B cell (primary cell): ENCODE results near the gene COPA. TPM values are rescaled to one million over a fixed set of nuclear protein-coding genes. Genes with fewer than 3 reads are reported as not detected.

Experiments used
- ATAC-seq: fragments of 200-7000 bp; cut with Tn5 transposase; one replicate; pipeline ENCODE4 v1.10.0; 2021; ENCODE audit warnings: low read depth, mild to moderate bottlenecking, moderate number of reproducible peaks, moderate library complexity
- CTCF ChIA-PET: fragments of 350-600 bp; sonication (Branson Sonifier 250); formaldehyde crosslinking; loops from one replicate; lab custom pipeline; 2021; ENCODE audit warnings: antibody characterized with exemption, inconsistent platforms; lab: Charles Lee
- POLR2A ChIA-PET: fragments of 350-600 bp; sonication (Branson Sonifier 250); formaldehyde crosslinking; loops from one replicate; lab custom pipeline; 2021; ENCODE audit warnings: antibody characterized with exemption; lab: Charles Lee
- DNase-seq: peaks from one replicate; pipeline ENCODE4 v3.0.0; 2013
- H2AFZ ChIP-seq: 2 replicates; pipeline ENCODE4 v1.6.1; 2012; ENCODE audit warnings: mild to moderate bottlenecking, low read depth, low read length; ENCODE audit not compliant: insufficient read depth, poor library complexity, severe bottlenecking
- H3K27ac ChIP-seq, 2 donors: 1 replicate in 1 of 2; 2 replicates in 1 of 2; pipeline ENCODE4 v1.5.1; 2012 to 2013; ENCODE audit warnings: low read length in 2 of 2, mild to moderate bottlenecking in 2 of 2, moderate library complexity in 1 of 2
- H3K27me3 ChIP-seq, 4 experiments: fragments of 200-600 bp in 1 of 4; sonication (generic) in 1 of 4; replicated peaks in 1 of 4; 1 replicate in 2 of 4; 2 replicates in 2 of 4; pipeline versions ENCODE4 v1.6.1 to v1.7.0; 2013 to 2016; ENCODE audit warnings: low read length in 3 of 4, mild to moderate bottlenecking in 2 of 4, mixed read lengths in 1 of 4, moderate library complexity in 1 of 4; ENCODE audit not compliant: insufficient read depth in 4 of 4, control insufficient read depth in 3 of 4; ENCODE audit errors: control extremely low read depth in 1 of 4
- H3K36me3 ChIP-seq, 2 experiments: replicated peaks in 1 of 2; 1 replicate in 1 of 2; 2 replicates in 1 of 2; pipeline versions ENCODE4 v1.6.1 to v1.7.1; 2013; ENCODE audit warnings: low read length in 1 of 2; ENCODE audit not compliant: insufficient read depth in 2 of 2, control insufficient read depth in 1 of 2; ENCODE audit errors: control extremely low read depth in 1 of 2, extremely low read depth in 1 of 2
- H3K4me1 ChIP-seq, 2 donors: fragments of 200-600 bp in 1 of 2; sonication (generic) in 1 of 2; 1 replicate in 1 of 2; 2 replicates in 1 of 2; pipeline versions ENCODE4 v1.5.1 to v1.6.1; 2013 to 2017; ENCODE audit warnings: low read length in 2 of 2; ENCODE audit not compliant: control insufficient read depth in 2 of 2, insufficient read depth in 2 of 2
- H3K4me2 ChIP-seq: replicated peaks from 2 replicates; pipeline ENCODE3; 2012; ENCODE audit warnings: mild to moderate bottlenecking, low read depth, low read length; ENCODE audit not compliant: poor library complexity, severe bottlenecking
- H3K4me3 ChIP-seq, 5 experiments: fragments of 200-600 bp in 1 of 5; sonication (generic) in 1 of 5; 1 replicate in 3 of 5; 2 replicates in 2 of 5; pipeline versions ENCODE4 v1.5.1 to v1.7.0; 2011 to 2016; ENCODE audit warnings: low read length in 4 of 5, mild to moderate bottlenecking in 4 of 5, low read depth in 2 of 5, control low read depth in 1 of 5, moderate library complexity in 1 of 5; ENCODE audit not compliant: insufficient read depth in 1 of 5; ENCODE audit errors: control extremely low read depth in 1 of 5, extremely low read depth in 1 of 5
- H3K79me2 ChIP-seq: fragments of 200-600 bp; sonication (generic); one replicate; pipeline ENCODE4 v1.6.0; 2016; ENCODE audit warnings: low read length; ENCODE audit not compliant: control insufficient read depth, insufficient read depth
- H3K9ac ChIP-seq: fragments of 200-600 bp; sonication (generic); 2 replicates; pipeline ENCODE4 v1.6.1; 2017; ENCODE audit warnings: mild to moderate bottlenecking, low read length, moderate library complexity
- H3K9me3 ChIP-seq, 3 donors: one replicate each; pipeline versions ENCODE4 v1.6.1 to v1.7.1; 2013; ENCODE audit warnings: low read length in 2 of 3; ENCODE audit not compliant: control insufficient read depth in 2 of 3, insufficient read depth in 1 of 3; ENCODE audit errors: control extremely low read depth in 1 of 3
- H4K20me1 ChIP-seq: 2 replicates; pipeline ENCODE4 v1.6.0; 2012; ENCODE audit warnings: mild to moderate bottlenecking, low read length; ENCODE audit not compliant: insufficient read depth, control insufficient read depth, poor library complexity, severe bottlenecking
- H3K27ac Mint-ChIP-seq: one replicate; pipeline ENCODE4 v1.8.0; 2021; ENCODE audit warnings: mixed read lengths
- H3K27me3 Mint-ChIP-seq: one replicate; pipeline ENCODE4 v1.8.0; 2021; ENCODE audit warnings: mixed read lengths
- H3K4me1 Mint-ChIP-seq: one replicate; pipeline ENCODE4 v1.8.0; 2021; ENCODE audit warnings: mixed read lengths
- H3K4me3 Mint-ChIP-seq: one replicate; pipeline ENCODE4 v1.8.0; 2021; ENCODE audit warnings: mixed read lengths
- H3K9me3 Mint-ChIP-seq: one replicate; pipeline ENCODE4 v1.8.0; 2022; ENCODE audit warnings: mixed read lengths; ENCODE audit not compliant: insufficient read depth
- CTCF ChIP-seq: fragments of 200-600 bp; IDR thresholded peaks from one replicate; pipeline ENCODE4 v1.8.0; 2022; ENCODE audit warnings: antibody characterized with exemption, mild to moderate bottlenecking
- EZH2 ChIP-seq: IDR thresholded peaks from 2 replicates; pipeline ENCODE4 v1.6.1; 2012; ENCODE audit warnings: borderline replicate concordance, low read depth, mild to moderate bottlenecking, moderate library complexity, low read length; ENCODE audit not compliant: insufficient read depth, poor library complexity, severe bottlenecking
- WGBS: methylation state at CpG from one replicate; pipeline ENCODE4 v1.1.5; 2013; ENCODE audit warnings: missing lambda C conversion rate; ENCODE audit not compliant: insufficient coverage; 5-methylcytosine and 5-hydroxymethylcytosine counted together
- intact Hi-C: fragments of 100-400 bp; cut with micrococcal nuclease; formaldehyde crosslinking; loops from one replicate; pipeline ENCODE4 v1.10.0; 2022
- polyA plus RNA-seq: library from polyadenylated mRNA; depleted of rRNA; stranded (reverse); fragments of >200 nt; gene quantifications from 2 replicates; pipeline ENCODE4 v1.2.3, GENCODE V29; 2012
- total RNA-seq, 2 donors: library from RNA; stranded (reverse); fragments of 120-200 nt in 1 of 2; gene quantifications; 1 replicate in 1 of 2; 2 replicates in 1 of 2; pipeline versions ENCODE4 v1.2.3 to v1.2.4, GENCODE V29; 2013 to 2022

Gene COPA
- total and polyA plus RNA-seq, 2 donors (not counting 1 experiment from before 2014, with no cell fraction given) = 39.1 to 168 TPM

- ATAC-seq (no peak), DNase-seq (peak; percentile 29)
- TF ChIP-seq EZH2 = no peak
- no peak for TF ChIP-seq CTCF
- intact Hi-C loops = no loop called here
- Histone ChIP-seq H3K27me3 (no peaks in the 10 kb centered on the region), H3K9me3 (no peaks in the 10 kb centered on the region), H3K4me3 (peak overlapping the region in 2 of 5 experiments; percentile 96 to 100), H3K9ac (peak overlapping the region; percentile 97), H3K36me3 (peaks cover 5 to 11% of the 10 kb centered on the region in 2 experiments), H3K4me1 (peaks cover 20 to 22% of the 10 kb centered on the region in 2 donors), H3K27ac (peak overlapping the region; percentile 96 to 97), H3K79me2 (peaks cover 63% of the 10 kb centered on the region), H3K4me2 (peak overlapping the region; percentile 90), H4K20me1 (no peaks in the 10 kb centered on the region), H2AFZ (peak overlapping the region; percentile 83)
- peak overlapping the region; percentile 69 for H3K27ac Mint-ChIP-seq
- H3K27me3 Mint-ChIP-seq = no peaks in the 10 kb centered on the region
- H3K4me1 Mint-ChIP-seq = peaks cover 47% of the 10 kb centered on the region
- WGBS = 83% methylated on average over 1 of the region's 6 CpGs
- CTCF ChIA-PET = interaction anchor here (0.9 to 4.0 kb wide), 10 partner anchors 9 to 175 kb away, joined by 3 to 33 read pairs (median 4); no protein-coding TSS in a partner anchor
- no peaks in the 10 kb centered on the region for H3K9me3 Mint-ChIP-seq
- peak overlapping the region; percentile 100 for H3K4me3 Mint-ChIP-seq
- POLR2A ChIA-PET = interaction anchor here (0.6 to 0.9 kb wide), 5 partner anchors 9 to 337 kb away, joined by 3 to 6 read pairs (median 4); partner anchors contain the start of gene PEX19
Measured at GRCh38 chr1:160260406-160261382, 82.4 kb downstream of the COPA start.
